Right lobe of liver (tissue), 6 donors: Measurements from ENCODE around the gene KCNQ1. TPM values are rescaled to one million over a fixed set of nuclear protein-coding genes. Genes with fewer than 3 reads are reported as not detected.

Experiments
- ATAC-seq, 4 donors: fragments of 200-7000 bp; cut with Tn5 transposase; one replicate each; pipeline ENCODE4 v1.9.1; 2020; ENCODE audit warnings: mild to moderate bottlenecking in 4 of 4, moderate library complexity in 4 of 4
- DNase-seq, 3 donors: peaks; one replicate each; pipeline ENCODE4 v3.0.0-alpha.2; 2020
- H3K27ac ChIP-seq, 3 donors: fragments of 200-600 bp; one replicate each; pipeline ENCODE4 v1.8.0; 2022
- H3K27me3 ChIP-seq, 2 donors: fragments of 200-600 bp; one replicate each; pipeline ENCODE4 v1.8.0; 2022
- H3K36me3 ChIP-seq, 4 donors: fragments of 200-600 bp; sonication (generic) in 1 of 4; one replicate each; pipeline versions ENCODE4 v1.5.1 to v1.8.0; 2017 to 2022; ENCODE audit warnings: control low read depth in 1 of 4
- H3K4me1 ChIP-seq, 4 donors: fragments of 200-600 bp; sonication (generic) in 1 of 4; one replicate each; pipeline versions ENCODE4 v1.5.1 to v1.8.0; 2017 to 2022; ENCODE audit warnings: control low read depth in 1 of 4
- H3K4me3 ChIP-seq, 3 donors: fragments of 200-600 bp; one replicate each; pipeline ENCODE4 v1.8.0; 2022
- H3K9me3 ChIP-seq, 4 donors: fragments of 200-600 bp; sonication (generic) in 1 of 4; one replicate each; pipeline versions ENCODE4 v1.5.1 to v1.8.0; 2017 to 2022; ENCODE audit warnings: control low read depth in 1 of 4
- CTCF ChIP-seq, 4 donors: fragments of 200-600 bp in 3 of 4; fragments of 450-650 bp in 1 of 4; IDR thresholded peaks; one replicate each; pipeline versions ENCODE4 v1.5.1 to v1.8.0; 2016 to 2022; ENCODE audit warnings: antibody characterized with exemption in 4 of 4, mild to moderate bottlenecking in 2 of 4
- POLR2A ChIP-seq: fragments of 450-650 bp; IDR thresholded peaks from one replicate; pipeline ENCODE4 v1.6.1; 2017; ENCODE audit warnings: antibody characterized with exemption, mild to moderate bottlenecking
- WGBS: methylation state at CpG from one replicate; pipeline ENCODE4 v1.1.6; 2018; ENCODE audit warnings: low coverage, low lambda C conversion rate; ENCODE audit not compliant: insufficient coverage; ENCODE audit errors: missing lambda C conversion rate; 5-methylcytosine and 5-hydroxymethylcytosine counted together
- intact Hi-C, 2 donors: fragments of 100-400 bp; cut with DNase I; formaldehyde crosslinking; loops; one replicate each; pipeline versions ENCODE4 v1.11.2 to v1.14.1; 2022
- total RNA-seq, 6 experiments: library from RNA; depleted of rRNA in 2 of 6; stranded (reverse); fragments of >200 nt in 2 of 6; fragmentation: NEBNext Ultra II Directional in 3 of 6; extraction: Animal tissue kit (Norgen Biotek cat#: 25700) in 3 of 6; gene quantifications; one replicate each; pipeline versions ENCODE4 v1.1.0 to v1.2.4, GENCODE V29; 2016 to 2023
- donor health status: DM: no; HTN: yes; CAD: no.
- donor health status: DM: no; HTN: no; CAD: no.
- donor health status: DM: no; HTN: no; CAD: no.
- donor health status: DM: no; HTN: yes; CAD: no.
- donor health status: DM: no; HTN: yes; CAD: no.

KCNQ1 gene
- total RNA-seq, 6 experiments from 2014 or later: 0.61 to 2.4 (median 1.8) TPM

GRCh38 chr11:2825261-2825888, 380.6 kb downstream of the KCNQ1 start:
- Histone ChIP-seq H3K36me3 (no peaks in the 10 kb centered on the region), H3K27me3 (no peaks in the 10 kb centered on the region), H3K4me1 (no peaks in the 10 kb centered on the region), H3K4me3 (no peak overlapping the region), H3K9me3 (no peaks in the 10 kb centered on the region), H3K27ac (no peak overlapping the region)
- DNase-seq (peak in 1 of 3 donors; percentile 56), ATAC-seq (peak; percentile 36 to 47 (median 42))
- 75% methylated on average over 5 of the region's 22 CpGs for WGBS
- TF ChIP-seq CTCF (IDR thresholded peaks at IDR 0.05) (no peak), POLR2A (no peak)
- intact Hi-C loops: no loop called here

GRCh38 chr11:2825889-2826678, 381.3 kb downstream of the KCNQ1 start:
- DNase-seq (peak in 1 of 3 donors; percentile 56), ATAC-seq (peak; percentile 24 to 62 (median 47))
- Histone ChIP-seq H3K4me3 (no peak overlapping the region), H3K27me3 (no peaks in the 10 kb centered on the region), H3K9me3 (no peaks in the 10 kb centered on the region), H3K4me1 (no peaks in the 10 kb centered on the region), H3K27ac (no peak overlapping the region), H3K36me3 (no peaks in the 10 kb centered on the region)
- TF ChIP-seq POLR2A (no peak), CTCF (IDR thresholded peaks at IDR 0.05) (no peak)
- intact Hi-C loops: no loop called here
- 32% methylated on average over 9 of the region's 29 CpGs for WGBS

GRCh38 chr11:2826679-2827056, 381.9 kb downstream of the KCNQ1 start:
- Histone ChIP-seq H3K27me3 (no peaks in the 10 kb centered on the region), H3K4me1 (no peaks in the 10 kb centered on the region), H3K9me3 (no peaks in the 10 kb centered on the region), H3K36me3 (no peaks in the 10 kb centered on the region), H3K4me3 (no peak overlapping the region), H3K27ac (no peak overlapping the region)
- TF ChIP-seq POLR2A (no peak), CTCF (IDR thresholded peaks at IDR 0.05) (no peak)
- DNase-seq: peak in 1 of 3 donors; percentile 43
- no CpG with 5 or more reads among the region's 4 CpGs for WGBS
- intact Hi-C loops: no loop called here
- ATAC-seq: peak; percentile 30 to 63 (median 40)

- no peaks in the 10 kb centered on the region for H3K4me1 ChIP-seq
- no peaks in the 10 kb centered on the region for H3K36me3 ChIP-seq
- TF ChIP-seq CTCF (IDR thresholded peaks at IDR 0.05): no peak
- no peak for TF ChIP-seq POLR2A
- DNase-seq (peak in 1 of 3 donors; percentile 39), ATAC-seq (no peak)
- H3K27me3 ChIP-seq: no peaks in the 10 kb centered on the region
- H3K9me3 ChIP-seq: no peaks in the 10 kb centered on the region
- H3K27ac ChIP-seq: no peak overlapping the region
- intact Hi-C loops: no loop called here
- H3K4me3 ChIP-seq: no peak overlapping the region
- WGBS: 94% methylated on average over 5 of the region's 12 CpGs
Observed at GRCh38 chr11:2827256-2827655, 382.4 kb downstream of the KCNQ1 start.
